ENCODE measurements around the gene ANKRD35.
A peak's percentile ranks its signal among the peaks of the same experiment; 100 is the strongest.
"Not testable (repeated sequence)": the region's sequence is repeated elsewhere in the genome, so short reads cannot be mapped to it uniquely, and the experiment has no call there.

The ANKRD35 gene

GRCh38 chr1:145885738-145886287 is at the start of gene ANKRD35:
ANKRD35 (minus strand) TSS chr1:145885866; CDS start chr1:145885758, 108 bp downstream.
- DNase-seq = peak; percentile 59

DNA sequence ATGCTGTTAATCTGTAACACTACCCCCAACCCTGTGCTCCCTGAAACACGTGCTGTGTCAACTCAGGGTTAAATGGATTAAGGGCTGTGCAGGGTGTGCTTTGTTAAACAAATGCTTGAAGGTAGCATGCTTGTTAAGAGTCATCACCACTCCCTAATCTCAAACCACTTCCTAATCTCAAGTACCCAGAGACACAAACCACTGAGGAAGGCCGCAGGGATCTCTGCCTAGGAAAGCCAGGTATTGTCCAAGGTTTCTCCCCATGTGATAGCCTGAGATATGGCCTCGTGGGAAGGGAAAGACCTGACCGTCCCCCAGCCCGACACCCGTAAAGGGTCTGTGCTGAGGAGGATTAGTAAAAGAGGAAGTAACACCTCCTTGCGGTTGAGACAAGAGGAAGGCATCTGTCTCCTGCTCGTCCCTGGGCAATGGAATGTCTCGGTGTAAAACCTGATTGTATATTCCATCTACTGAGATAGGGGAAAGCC is 46.9 kb upstream of the ANKRD35 start:
- DNase-seq = not testable (repeated sequence)

DNA sequence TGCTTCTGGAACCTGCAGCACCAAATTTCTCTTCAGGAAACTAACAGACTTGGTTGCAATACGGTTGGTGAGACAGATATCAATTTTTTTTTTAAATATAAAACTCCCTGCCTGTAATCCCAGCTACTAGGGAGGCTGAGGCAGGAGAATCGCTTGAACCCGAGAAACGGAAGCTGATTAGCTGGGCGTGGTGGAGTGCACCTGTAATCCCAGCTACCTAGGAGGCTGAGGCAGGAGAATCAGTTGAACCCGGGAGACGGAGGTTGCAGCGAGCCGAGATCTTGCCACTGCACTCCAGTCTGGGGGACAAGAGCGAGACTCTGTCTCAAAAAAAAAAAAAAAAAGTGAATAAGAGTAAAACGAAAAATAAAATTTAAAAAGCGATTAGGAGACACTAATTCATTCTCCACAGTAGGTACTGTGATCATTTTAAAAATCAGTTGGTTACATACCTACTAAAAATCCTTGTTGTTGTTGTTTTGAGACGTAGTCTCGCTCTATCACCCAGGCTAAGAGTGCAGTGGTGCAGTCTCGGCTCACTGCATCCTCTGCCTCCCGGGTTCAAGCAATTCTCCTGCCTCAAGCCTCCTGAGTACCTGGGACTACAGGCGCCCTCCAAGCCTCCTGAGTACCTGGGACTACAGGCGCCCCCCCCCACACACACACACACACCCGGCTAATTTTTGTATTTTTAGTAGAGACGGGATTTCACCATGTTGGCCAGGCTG is 42.4 kb upstream of the ANKRD35 start:
- no peak for DNase-seq

DNA sequence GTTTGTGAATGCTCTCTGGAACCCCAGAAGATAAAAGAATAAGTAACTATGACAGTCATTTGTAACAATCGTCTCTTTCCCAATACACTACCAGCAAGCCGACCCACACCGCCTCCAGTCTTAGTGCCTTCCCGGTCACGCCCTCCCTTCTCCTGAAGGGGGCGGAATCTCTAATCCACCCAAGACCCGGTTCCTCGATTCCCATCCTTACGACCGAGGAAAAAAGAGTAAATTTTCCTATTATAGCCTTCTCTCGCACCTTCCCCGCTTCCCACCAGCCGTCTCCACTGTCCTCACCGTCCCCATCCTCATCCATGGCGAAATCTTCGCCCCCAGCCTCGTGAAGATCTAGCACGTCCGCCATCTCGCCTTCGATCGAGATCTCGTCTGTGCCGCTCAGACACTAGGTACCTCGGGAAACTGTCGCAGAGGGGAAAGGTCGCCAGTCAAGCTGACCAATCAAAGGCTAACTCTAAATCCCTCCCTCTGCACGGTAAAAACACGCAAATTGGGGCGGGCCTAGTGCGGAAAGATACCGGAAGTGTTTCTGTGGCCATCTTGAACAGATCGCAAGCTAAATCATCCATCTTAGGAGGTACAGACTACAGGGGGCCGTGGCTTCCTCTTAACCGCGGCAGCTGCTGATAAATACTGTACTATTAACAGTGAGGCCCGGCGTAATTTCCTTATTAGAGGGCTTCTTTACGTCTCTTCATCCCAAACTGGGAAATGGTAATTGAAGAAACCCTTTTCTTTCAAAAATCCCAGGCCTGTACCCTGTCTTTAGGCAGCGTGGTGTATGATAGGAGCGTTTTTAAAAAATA is 41.6 kb upstream of the ANKRD35 start, which contains the start of gene RBM8A:
TSS of gene RBM8A (minus strand) at position 422 of the 824 bp plus-strand sequence. CDS start at position 364, 58 bp downstream.
- DNase-seq = peak; percentile 100

GRCh38 chr1:145926686-145927062 is 41.0 kb upstream of the ANKRD35 start:
- DNase-seq = no peak

GRCh38 chr1:145922266-145922665 is 36.6 kb upstream of the ANKRD35 start:
- no peak for DNase-seq

GRCh38 chr1:145920297-145920696 is 34.6 kb upstream of the ANKRD35 start:
- not testable (repeated sequence) for DNase-seq

DNA sequence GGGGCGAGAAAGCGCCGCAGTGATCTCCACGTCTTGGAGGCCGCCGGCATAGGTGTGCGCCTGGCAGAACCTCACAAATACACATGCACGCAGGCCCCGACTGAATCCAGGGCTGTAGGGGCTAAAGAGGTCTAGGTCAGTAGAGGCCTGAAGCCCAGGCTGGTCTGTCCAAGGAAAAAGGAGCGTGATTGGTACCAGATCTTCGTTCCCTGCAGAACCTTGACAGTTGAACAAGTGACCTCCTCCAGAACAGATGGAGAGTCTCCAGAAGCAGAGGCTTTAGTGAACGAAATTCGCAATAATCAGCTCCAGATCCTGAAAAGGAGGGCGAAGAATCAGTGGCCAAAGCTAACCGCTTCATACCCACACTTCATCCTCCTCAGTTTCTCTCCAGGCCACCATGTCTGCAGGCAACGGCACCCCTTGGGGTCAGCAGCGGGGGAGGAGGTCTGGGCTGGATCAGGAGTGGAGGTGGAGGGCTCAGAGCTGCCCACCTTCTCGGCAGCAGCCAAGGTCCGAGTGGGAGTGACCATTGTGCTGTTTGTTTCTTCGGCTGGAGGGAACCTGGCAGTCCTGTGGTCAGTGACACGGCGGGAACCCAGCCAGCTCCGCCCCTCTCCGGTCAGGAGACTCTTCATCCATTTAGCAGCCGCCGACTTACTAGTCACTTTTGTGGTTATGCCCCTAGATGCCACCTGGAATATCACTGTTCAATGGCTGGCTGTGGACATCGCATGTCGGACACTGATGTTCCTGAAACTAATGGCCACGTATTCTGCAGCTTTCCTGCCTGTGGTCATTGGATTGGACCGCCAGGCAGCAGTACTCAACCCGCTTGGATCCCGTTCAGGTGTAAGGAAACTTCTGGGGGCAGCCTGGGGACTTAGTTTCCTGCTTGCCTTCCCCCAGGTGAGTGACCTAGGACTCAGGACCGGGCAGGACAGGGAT is 33.6 kb upstream of the ANKRD35 start:
- DNase-seq = no peak

GRCh38 chr1:145918144-145918991 is 32.7 kb upstream of the ANKRD35 start, which contains the start of gene PEX11B:
PEX11B (minus strand) TSS chr1:145918717; CDS start chr1:145918688, 29 bp downstream.
- peak; percentile 92 for DNase-seq

GRCh38 chr1:145917595-145917994 is 31.9 kb upstream of the ANKRD35 start:
- DNase-seq = no peak

DNA sequence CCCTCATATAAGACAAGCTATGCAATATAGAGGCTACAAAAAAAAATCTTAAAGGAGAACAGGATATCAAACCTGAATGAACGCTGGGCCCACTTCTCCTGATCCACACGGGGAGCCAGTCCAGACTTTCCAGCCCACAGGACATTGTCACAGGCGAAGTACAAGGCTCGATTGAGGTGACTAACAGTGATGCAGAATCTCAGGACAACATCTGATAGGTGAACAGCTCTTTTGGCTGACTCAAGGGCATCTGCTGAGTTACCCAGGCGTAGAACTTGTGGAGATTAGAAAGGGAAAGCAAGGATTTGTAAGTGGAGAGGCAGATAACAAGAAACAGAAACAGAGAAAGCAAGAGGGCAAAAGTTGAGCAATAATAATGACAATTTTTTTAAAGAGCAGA is 31.1 kb upstream of the ANKRD35 start:
- no peak for DNase-seq

DNA sequence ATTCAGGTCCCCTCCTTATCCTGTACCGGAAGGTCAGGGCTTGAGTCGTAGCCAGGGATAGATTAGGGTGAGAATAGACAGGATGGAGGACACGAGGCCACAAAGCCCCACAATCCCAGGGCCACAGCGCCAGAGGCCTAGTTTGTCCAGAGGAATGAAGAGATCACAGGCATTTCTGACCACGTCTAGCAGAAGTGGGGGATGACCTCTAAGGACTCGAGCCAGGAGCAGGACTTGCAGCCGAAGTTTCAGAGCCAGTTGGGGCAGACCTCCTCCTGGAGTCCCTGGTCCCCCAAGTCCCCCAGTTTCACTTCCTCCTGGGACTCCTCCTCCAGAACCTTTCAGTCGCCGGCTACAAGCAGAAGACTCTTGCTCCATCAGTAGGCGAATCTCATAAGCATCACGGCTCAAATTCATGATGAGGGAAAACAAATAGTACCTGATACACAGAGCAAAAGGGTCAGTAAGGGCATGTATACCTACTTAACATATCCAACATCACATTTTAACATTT is 26.5 kb upstream of the ANKRD35 start:
- DNase-seq = no peak

DNA sequence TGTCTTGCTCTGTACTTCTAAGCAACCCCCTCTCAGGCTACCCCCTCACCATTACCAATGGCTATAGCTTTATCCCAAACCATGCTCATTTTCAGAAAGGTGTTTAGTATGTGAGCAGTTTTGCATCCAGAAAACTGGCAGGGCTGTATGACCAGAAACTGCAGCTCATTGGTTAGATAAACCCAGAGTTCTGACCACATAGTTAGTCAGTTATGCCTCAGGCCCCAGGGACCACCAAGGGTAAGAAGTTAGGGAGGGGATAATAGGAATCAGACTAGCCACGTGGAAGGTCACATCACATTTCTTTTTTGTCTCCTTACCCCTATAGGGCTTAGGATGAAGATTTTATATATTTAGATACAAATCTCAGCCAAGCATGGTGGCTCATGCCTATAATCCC is 23.0 kb upstream of the ANKRD35 start:
- no peak for DNase-seq

DNA sequence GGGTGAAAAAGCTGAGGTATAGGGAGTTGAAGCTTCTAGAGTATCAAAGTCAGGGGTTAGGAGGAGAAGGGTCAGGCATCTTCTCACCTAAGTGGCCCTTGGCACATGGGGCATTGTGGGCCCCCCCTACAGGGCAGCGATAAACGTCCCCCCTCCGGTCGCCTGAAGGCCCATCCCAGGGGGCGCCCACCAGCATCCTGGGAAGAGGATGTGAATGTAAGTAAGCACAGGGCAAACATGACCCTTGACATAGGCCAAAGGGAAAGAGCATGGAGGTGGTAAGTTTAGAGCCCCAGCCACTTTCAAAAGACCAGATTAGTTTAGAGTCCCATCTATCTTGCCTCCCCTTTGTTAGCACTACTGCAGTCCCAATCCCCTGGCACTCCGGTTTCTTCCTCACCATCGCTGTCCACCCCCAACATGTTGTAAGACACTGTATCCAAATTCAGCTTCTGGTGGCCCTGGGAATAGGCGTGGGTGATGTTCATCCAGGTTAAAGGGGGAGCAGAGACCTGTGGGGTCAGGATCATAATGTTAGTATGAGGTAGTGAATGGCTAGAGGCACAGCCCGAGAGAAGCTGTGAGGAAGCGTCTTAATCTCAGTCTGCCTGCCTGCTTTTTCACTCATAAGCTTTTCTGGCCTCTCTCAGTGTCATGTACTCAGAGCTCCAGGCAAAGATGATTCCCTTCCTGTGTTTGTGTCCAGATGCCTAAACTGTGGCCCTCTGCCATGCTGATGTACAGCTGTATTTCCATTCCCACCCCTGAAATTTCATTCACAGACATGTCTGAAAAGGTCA is 21.5 kb upstream of the ANKRD35 start:
- DNase-seq = peak; percentile 17

DNA sequence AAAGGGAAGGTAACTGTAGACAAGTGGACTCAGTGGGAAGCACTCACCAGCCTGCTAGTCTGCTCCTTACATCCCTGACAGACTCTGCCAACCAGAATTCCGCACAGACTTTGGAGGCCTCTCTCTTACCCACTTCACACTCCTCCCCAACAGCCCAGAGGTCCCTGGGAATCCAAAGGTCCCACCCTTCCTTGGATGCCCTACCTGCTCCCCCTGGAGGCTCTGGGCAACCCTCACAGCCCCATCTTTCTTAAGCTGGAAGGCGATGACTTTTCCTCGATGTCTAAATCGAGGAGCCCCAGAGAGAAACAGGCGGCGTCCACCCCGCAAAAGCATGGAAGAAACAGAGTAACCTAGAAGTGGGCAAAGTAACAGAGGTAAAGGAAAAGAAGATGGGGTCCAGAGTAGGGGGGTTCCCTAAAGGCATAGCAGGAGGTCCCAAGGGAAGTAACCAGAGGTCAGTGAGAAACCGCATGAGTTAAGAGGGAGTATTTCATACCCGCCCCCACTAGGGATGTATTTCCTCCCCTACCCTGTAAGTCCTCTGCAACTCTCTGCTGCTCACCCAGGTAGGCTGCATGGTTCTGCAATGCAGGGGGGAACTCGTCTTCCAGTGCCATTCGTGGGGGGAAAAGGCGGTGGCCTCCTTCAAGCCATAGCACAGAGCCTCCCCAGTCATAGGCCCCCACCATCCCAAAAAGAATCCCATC is 15.8 kb upstream of the ANKRD35 start:
- DNase-seq = no peak

- DNase-seq = no peak
These were observed 13.1 kb upstream of the ANKRD35 start for GRCh38 chr1:145898756-145899155.

DNA sequence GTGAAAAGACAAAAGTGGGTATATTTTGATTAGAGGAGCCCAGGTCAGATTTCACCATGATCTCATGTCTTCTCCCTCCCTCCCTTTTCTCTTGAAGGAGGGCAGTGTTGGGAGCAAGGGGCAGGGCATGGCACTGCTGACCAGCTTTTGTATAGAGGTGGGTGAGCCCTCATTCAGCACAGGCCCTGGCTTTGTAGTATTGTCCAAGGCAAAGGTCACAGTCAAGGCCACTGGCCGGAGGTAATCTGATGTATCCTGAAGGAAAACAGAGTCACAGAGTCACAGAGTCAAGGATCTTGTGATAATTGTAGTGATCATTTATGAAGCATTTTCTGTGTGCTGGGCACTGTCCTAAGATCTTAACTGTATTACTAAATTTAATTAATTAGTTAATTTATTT is 12.3 kb upstream of the ANKRD35 start:
- DNase-seq = no peak

DNA sequence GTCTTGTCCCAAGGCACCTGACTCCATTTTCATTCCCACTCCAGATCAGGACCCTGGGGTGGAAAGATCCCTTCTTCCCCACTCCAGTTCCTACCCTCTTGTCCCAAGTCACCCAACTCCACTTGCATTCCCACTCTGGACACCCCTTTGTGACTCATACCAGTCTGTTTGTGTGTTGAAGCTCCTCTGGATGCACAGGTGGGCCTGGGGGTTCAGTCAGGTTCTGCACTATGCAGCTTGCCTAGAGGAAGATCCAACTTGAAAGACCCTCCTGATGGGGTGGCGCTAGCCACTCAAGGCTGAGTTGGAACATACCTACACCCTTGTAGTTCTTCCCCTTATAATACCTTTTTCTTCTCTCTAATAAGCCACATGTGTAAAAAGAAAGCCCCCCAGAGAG is 9.8 kb upstream of the ANKRD35 start:
- DNase-seq = no peak

DNA sequence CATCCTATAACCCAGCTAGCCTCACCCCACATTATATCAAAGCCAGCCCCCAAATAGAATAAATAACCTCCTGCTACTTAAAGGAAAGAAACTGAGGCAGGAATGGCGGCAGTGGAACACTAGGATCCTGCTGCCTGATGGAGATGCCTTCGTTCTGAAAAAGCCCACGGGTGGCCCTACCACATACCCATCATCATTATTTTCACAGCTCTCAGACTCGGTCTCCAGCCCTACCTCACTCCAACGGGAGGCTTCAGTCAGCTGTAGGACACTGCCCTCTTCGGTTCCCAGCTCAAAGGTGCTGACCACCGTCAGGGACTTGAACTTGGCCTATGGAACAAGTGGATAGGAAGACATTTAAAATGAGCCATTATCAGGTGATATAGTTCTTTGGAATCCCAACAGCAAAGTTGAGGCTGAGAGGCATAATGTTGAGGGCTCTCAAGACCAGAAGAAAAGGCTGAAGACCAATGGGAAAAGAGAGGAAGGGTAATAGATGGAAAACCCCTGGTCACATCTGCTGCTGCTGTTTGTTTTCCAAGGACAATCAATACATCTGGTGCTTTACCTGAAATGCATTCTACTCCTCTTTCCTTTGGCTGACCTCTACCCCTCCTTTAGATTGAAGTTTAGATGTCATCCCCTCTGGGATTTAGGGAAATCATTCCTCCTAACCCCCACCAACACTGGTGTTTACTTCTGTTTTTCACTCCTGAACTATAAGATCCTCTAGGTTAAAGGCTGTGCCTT is 7.8 kb upstream of the ANKRD35 start:
- DNase-seq = no peak
